Heart left ventricle (tissue), 13 donors: ENCODE results near the gene NOTUM.

Experiments used
- POLR2A ChIP-seq, 2 donors: fragments of 450-650 bp; IDR thresholded peaks; one replicate each; pipeline ENCODE4 v1.6.1; 2017; ENCODE audit warnings: antibody characterized with exemption in 2 of 2, mild to moderate bottlenecking in 2 of 2, moderate library complexity in 2 of 2
- TF ChIP-seq, protein P1 (sequence below), 12 donors: fragments of 200-600 bp; sonication (generic) in 4 of 12; IDR thresholded peaks; one replicate each; pipeline versions ENCODE4 v1.5.0 to v1.8.0; 2018 to 2022; ENCODE audit warnings: antibody characterized with exemption in 12 of 12, mild to moderate bottlenecking in 5 of 12
- donor health status: ischemic (EF 13 %, LVEDD 7.1; RV severe dilation, severe dysfunction).
- donor health status: DM: no; HTN: yes; CAD: no.
- donor health status: DM: no; HTN: no; CAD: no.
- donor health status: ischemic (EF 25% LVEDD 6.9; RV normal size, moderate dysfunction).
- donor health status: ischemic (EF 25% LVEDD 5.7; RV mildly dilated, moderate dysfunction).
- donor health status: ischemic (EF 35%, LVEDD 5.7; RV mildly dilated, moderate dysfunction).
- donor health status: nonischemic (EF 11% LVEDD 7.7; RV severe dilation, severe dysfunction).
- donor health status: DM: yes; HTN: yes; CAD: no.
- donor health status: PGD.
- donor health status: ischemic (EF 29% LVEDD 5.4; RV normal size, mild dysfunction).
- donor health status: nonischemic (EF 23%, LVEDD 6.1; RV moderate dilation, normal function).

DNA sequence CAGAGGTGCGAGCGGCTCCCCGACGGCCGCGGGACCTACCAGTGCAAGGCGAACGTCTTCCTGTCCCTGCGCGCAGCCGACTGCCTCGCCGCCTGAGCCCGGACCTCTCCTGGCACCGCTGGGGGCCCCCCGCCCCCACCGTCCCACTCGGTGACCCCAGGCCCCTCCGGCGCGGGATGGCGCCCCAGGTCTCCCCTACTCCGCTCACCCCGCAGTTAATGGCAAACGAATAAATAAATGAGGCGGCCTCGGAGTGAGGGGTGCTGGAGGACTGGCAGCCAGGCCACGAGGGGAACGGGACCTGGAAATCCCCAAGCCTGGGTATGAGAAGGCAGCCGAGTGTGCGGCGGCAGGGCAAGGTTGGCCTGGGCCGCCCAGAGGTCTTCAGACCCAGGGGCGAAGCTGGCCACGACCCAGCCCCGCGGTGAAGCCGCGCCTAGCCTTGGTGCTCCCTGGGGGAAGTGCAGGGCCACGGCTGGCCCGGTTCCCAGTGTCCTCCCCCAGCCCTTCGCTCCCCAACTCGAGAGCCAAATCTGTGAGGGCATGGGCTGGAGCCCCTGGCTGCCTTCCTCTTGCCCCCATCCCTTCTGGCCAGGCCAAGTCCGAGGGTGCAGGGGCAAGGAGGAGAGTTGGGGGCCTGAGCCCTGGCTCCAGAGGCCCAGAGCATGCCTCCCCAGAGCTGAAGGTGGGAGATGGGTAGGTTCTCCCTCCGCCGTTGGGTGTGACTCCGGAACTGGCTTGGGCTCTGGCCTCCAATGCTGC, 58.2 kb downstream of the NOTUM start:
- TF ChIP-seq, protein P1, sequence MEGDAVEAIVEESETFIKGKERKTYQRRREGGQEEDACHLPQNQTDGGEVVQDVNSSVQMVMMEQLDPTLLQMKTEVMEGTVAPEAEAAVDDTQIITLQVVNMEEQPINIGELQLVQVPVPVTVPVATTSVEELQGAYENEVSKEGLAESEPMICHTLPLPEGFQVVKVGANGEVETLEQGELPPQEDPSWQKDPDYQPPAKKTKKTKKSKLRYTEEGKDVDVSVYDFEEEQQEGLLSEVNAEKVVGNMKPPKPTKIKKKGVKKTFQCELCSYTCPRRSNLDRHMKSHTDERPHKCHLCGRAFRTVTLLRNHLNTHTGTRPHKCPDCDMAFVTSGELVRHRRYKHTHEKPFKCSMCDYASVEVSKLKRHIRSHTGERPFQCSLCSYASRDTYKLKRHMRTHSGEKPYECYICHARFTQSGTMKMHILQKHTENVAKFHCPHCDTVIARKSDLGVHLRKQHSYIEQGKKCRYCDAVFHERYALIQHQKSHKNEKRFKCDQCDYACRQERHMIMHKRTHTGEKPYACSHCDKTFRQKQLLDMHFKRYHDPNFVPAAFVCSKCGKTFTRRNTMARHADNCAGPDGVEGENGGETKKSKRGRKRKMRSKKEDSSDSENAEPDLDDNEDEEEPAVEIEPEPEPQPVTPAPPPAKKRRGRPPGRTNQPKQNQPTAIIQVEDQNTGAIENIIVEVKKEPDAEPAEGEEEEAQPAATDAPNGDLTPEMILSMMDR (IDR thresholded peaks at IDR 0.05), result no peak
- TF ChIP-seq POLR2A (IDR thresholded peaks at IDR 0.05), result no peak
